ENCODE data around the gene RNF212B. TPM values are rescaled to one million over a fixed set of nuclear protein-coding genes. Genes with fewer than 3 reads are reported as not detected.

The RNF212B gene
- total RNA-seq, 1 experiment from 2014 or later = 0.39 TPM

- Histone ChIP-seq H2BK15ac (ENCODE audit: low read depth, low read length) (no peak overlapping the region), H4K5ac (ENCODE audit: insufficient read length, low read depth, low read length) (no peak overlapping the region), H2AFZ (ENCODE audit: low read length) (no peak overlapping the region), H2BK5ac (ENCODE audit: insufficient read length, low read length) (no peak overlapping the region), H4K8ac (replicated peaks; ENCODE audit: insufficient read length, low read depth, low read length) (no peak overlapping the region), H2BK120ac (ENCODE audit: low read depth, low read length, poor library complexity, severe bottlenecking) (no peak overlapping the region), H2AK5ac (ENCODE audit: insufficient read length, low read length) (no peak overlapping the region), H3K4me1 (ENCODE audit: insufficient read depth, low read length) (peaks cover 4% of the 10 kb centered on the region; the same call in 1 of the 2 replicates), H3K79me1 (ENCODE audit: insufficient read depth, low read depth, low read length, poor library complexity, severe bottlenecking) (no peaks in the 10 kb centered on the region), H3T11ph (ENCODE audit: low read length) (no peak overlapping the region), H3K4ac (ENCODE audit: low read depth, low read length) (no peak overlapping the region), H3K18ac (ENCODE audit: insufficient read length, low read depth, low read length) (no peak overlapping the region), H2BK12ac (ENCODE audit: insufficient read length, low read depth, low read length) (no peak overlapping the region), H4K20me1 (ENCODE audit: control insufficient read depth, insufficient read depth, insufficient read length) (no peaks in the 10 kb centered on the region), H3K9me3 (ENCODE audit: control insufficient read depth, low read depth, low read length) (no peaks in the 10 kb centered on the region), H3K23me2 (ENCODE audit: insufficient read length, low read depth, low read length, poor library complexity, severe bottlenecking) (peaks cover 4% of the 10 kb centered on the region), H3K4me2 (ENCODE audit: insufficient read depth, insufficient read length, low read length) (no peak overlapping the region), H3K79me2 (ENCODE audit: insufficient read depth, low read length) (no peaks in the 10 kb centered on the region), H3K9ac (ENCODE audit: extremely low read depth, insufficient read length, low read length) (no peak overlapping the region), H3K23ac (ENCODE audit: insufficient read length, low read depth, low read length) (no peak overlapping the region), H3K27ac (ENCODE audit: insufficient read length, low read depth, low read length) (no peak overlapping the region), H3K56ac (ENCODE audit: insufficient read length, low read depth, low read length) (no peak overlapping the region), H3K14ac (ENCODE audit: insufficient read depth, low read length) (no peak overlapping the region), H3K27me3 (ENCODE audit: insufficient read depth, low read length) (no peaks in the 10 kb centered on the region), H4K91ac (ENCODE audit: insufficient read length, low read depth, low read length) (no peak overlapping the region), H2BK20ac (ENCODE audit: low read depth, low read length, poor library complexity, severe bottlenecking) (no peak overlapping the region)
- no peaks in the 10 kb centered on the region for H3K36me3 Mint-ChIP-seq (ENCODE audit: insufficient read depth in 1 of 3, low read depth in 3 of 3)
- WGBS (ENCODE audit: extremely low coverage, insufficient read length, low lambda C conversion rate) = no CpG with 5 or more reads among the region's 3 CpGs
- peaks cover 8 to 11% of the 10 kb centered on the region in 2 experiments for H3K4me1 Mint-ChIP-seq
- DNase-seq = no peak
- H3K4me3 Mint-ChIP-seq = no peak overlapping the region
- H3K27me3 Mint-ChIP-seq (ENCODE audit: low read depth) = no peaks in the 10 kb centered on the region
- no peak for TF ChIP-seq CTCF (conservative IDR thresholded peaks at IDR 0.05)
- no peaks in the 10 kb centered on the region for H3K9me3 Mint-ChIP-seq
- no peak overlapping the region for H3K27ac Mint-ChIP-seq
Observed at GRCh38 chr14:23242076-23242475, 4.3 kb downstream of the RNF212B start.
